ENCODE measurements around the gene LIN7C.

The LIN7C gene

DNA sequence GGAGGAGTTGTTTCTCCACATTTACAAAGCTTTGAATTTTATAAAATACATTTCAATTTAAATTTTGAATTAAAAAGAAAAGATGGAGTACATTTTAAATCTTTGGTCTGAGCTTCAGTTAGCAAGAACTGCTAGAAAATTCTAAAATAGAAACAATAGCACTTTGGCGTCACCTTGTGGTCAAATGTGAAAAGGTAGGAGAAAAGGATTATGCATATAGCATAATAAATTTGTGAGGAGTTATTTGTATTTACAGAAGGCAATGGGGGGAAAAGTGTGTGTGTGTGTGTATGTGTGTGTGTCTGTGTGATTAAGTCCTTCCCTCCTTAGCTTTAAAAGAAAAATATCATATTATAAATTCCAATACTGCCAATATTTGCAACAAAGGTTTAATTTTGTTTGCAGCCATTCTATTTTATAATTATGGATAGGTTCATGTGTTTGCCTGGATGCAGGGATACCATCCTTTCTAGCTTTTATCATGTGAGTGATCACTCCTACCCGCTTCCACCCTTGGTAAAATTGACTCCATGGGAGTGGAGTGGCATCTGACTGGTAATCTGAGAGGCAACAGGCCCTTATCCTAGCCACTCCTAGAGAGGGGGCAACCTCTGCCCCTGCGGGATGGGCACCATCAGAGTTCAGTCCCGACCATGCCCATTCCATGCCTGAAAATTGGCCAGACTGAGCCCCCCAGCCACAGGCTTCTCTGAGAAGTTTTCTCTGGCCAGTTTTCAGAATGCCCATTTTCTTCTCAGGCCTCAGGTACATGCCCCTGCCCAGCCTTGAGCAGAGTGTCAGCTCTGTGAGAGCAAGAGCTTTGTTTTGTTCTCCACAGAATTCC lies 20.4 kb downstream of the LIN7C start:
- no peak overlapping the region for H3K4me3 ChIP-seq (replicated peaks; ENCODE audit: low read depth, low read length)
- TF ChIP-seq, protein P1, sequence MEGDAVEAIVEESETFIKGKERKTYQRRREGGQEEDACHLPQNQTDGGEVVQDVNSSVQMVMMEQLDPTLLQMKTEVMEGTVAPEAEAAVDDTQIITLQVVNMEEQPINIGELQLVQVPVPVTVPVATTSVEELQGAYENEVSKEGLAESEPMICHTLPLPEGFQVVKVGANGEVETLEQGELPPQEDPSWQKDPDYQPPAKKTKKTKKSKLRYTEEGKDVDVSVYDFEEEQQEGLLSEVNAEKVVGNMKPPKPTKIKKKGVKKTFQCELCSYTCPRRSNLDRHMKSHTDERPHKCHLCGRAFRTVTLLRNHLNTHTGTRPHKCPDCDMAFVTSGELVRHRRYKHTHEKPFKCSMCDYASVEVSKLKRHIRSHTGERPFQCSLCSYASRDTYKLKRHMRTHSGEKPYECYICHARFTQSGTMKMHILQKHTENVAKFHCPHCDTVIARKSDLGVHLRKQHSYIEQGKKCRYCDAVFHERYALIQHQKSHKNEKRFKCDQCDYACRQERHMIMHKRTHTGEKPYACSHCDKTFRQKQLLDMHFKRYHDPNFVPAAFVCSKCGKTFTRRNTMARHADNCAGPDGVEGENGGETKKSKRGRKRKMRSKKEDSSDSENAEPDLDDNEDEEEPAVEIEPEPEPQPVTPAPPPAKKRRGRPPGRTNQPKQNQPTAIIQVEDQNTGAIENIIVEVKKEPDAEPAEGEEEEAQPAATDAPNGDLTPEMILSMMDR (IDR thresholded peaks at IDR 0.05; ENCODE audit: low read depth, low read length, missing control alignments): peak; percentile 66
- peak; percentile 52 for DNase-seq (ENCODE audit: extremely low read depth, low read depth)

DNA sequence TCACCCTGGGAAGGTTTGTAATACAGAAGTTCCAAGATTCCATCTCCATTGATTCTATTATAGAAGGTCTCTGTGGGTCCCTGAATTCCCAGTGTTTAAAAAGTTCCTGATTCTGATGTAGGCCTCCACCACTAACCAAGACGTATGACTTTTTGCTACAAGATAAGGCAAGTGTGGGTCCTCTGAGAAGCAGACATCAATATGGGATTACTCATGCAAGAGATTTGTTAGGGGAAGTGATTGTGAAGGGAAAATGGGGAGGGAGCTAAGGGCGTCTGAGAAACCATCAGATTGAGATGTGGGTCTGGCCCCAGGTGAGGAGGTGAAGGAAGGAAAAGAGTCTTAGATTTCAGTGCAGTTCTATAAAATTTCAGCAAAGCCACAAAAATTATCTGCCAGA lies 23.8 kb downstream of the LIN7C start:
- DNase-seq (ENCODE audit: extremely low read depth, low read depth): no peak
- no peak overlapping the region for H3K4me3 ChIP-seq (replicated peaks; ENCODE audit: low read depth, low read length)
- TF ChIP-seq, protein P1 (IDR thresholded peaks at IDR 0.05; ENCODE audit: low read depth, low read length, missing control alignments): no peak

GRCh38 chr11:27481992-27482391 lies 24.6 kb downstream of the LIN7C start:
- TF ChIP-seq, protein P1 (IDR thresholded peaks at IDR 0.05; ENCODE audit: low read depth, low read length, missing control alignments): no peak
- no peak for DNase-seq (ENCODE audit: extremely low read depth, low read depth)
- H3K4me3 ChIP-seq (replicated peaks; ENCODE audit: low read depth, low read length): no peak overlapping the region

DNA sequence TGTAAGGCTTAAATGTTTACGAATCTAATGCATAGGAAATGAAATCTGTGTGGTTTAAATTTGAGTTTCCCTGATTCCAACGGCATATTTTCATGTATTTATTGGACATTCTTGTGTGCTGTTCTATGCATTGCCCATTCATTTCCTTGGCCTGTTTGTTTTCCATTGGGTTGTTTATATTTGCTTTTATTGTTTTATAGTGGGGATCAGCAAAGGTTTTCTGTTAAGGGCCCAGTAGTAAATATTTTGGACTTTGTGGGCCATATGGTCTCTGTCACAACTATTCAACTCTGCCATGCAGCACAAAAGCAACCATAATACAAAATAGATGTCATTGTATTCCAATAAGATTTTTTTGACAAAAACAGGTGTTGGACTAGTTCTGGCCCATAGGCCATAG lies 28.7 kb downstream of the LIN7C start:
- TF ChIP-seq, protein P1 (IDR thresholded peaks at IDR 0.05; ENCODE audit: low read depth, low read length, missing control alignments): no peak
- no peak for DNase-seq (ENCODE audit: extremely low read depth, low read depth)
- H3K4me3 ChIP-seq (replicated peaks; ENCODE audit: low read depth, low read length): no peak overlapping the region

GRCh38 chr11:27477243-27477642 lies 29.3 kb downstream of the LIN7C start:
- no peak overlapping the region for H3K4me3 ChIP-seq (replicated peaks; ENCODE audit: low read depth, low read length)
- no peak for DNase-seq (ENCODE audit: extremely low read depth, low read depth)

DNA sequence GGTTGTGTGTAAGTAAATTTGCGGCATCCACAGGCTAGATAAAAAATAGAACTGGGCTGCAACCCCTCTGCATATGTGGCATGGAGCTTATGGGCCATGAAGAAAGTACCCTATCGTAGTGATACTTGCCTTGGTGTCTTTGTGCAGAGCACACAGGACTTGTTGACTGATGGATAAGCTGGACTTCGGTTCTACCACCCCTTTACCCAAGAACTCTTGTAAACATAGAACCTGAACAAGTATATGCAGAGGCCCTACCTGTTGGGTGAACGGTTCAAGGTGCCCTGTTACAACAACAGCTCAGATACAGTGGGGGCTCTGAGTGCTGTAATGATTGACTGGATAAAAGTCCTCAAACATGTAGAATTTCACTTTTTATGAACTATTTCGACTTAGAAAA lies 30.9 kb downstream of the LIN7C start:
- no peak for DNase-seq (ENCODE audit: extremely low read depth, low read depth)
- H3K4me3 ChIP-seq (replicated peaks; ENCODE audit: low read depth, low read length): no peak overlapping the region
- TF ChIP-seq, protein P1 (IDR thresholded peaks at IDR 0.05; ENCODE audit: low read depth, low read length, missing control alignments): no peak

More at GRCh38 chr11:27477243-27477642, 29.3 kb downstream of the LIN7C start:
- TF ChIP-seq, protein P1 (IDR thresholded peaks at IDR 0.05; ENCODE audit: low read depth, low read length, missing control alignments): no peak
